Heart right ventricle (tissue), 16 donors: ENCODE measurements around the gene SNAPIN. TPM values are rescaled to one million over a fixed set of nuclear protein-coding genes. Genes with fewer than 3 reads are reported as not detected.

Experiments
- ATAC-seq, 8 donors: fragments of 200-7000 bp; cut with Tn5 transposase; one replicate each; pipeline ENCODE4 v1.9.1; 2020; ENCODE audit warnings: mild to moderate bottlenecking in 8 of 8, moderate library complexity in 8 of 8, moderate number of reproducible peaks in 1 of 8
- DNase-seq, 2 donors: peaks; one replicate each; pipeline ENCODE4 v3.0.0-alpha.2; 2020
- H3K27ac ChIP-seq, 10 donors: fragments of 200-600 bp; sonication (generic) in 2 of 10; one replicate each; pipeline versions ENCODE4 v1.5.0 to v1.8.0; 2020 to 2022; ENCODE audit warnings: mild to moderate bottlenecking in 3 of 10
- H3K27me3 ChIP-seq, 7 donors: fragments of 200-600 bp; one replicate each; pipeline ENCODE4 v1.8.0; 2021 to 2022; ENCODE audit warnings: mild to moderate bottlenecking in 2 of 7
- H3K36me3 ChIP-seq, 9 donors: fragments of 200-600 bp; sonication (generic) in 1 of 9; one replicate each; pipeline versions ENCODE4 v1.5.0 to v1.8.0; 2020 to 2022; ENCODE audit warnings: mild to moderate bottlenecking in 2 of 9
- H3K4me1 ChIP-seq, 9 donors: fragments of 200-600 bp; sonication (generic) in 1 of 9; one replicate each; pipeline versions ENCODE4 v1.5.0 to v1.8.0; 2020 to 2022; ENCODE audit warnings: mild to moderate bottlenecking in 4 of 9
- H3K4me3 ChIP-seq, 10 donors: fragments of 200-600 bp; sonication (generic) in 2 of 10; one replicate each; pipeline versions ENCODE4 v1.5.0 to v1.8.0; 2020 to 2022; ENCODE audit warnings: mild to moderate bottlenecking in 7 of 10, moderate library complexity in 2 of 10
- H3K9me3 ChIP-seq, 11 donors: fragments of 200-600 bp in 10 of 11; sonication (generic) in 2 of 11; one replicate each; pipeline versions ENCODE4 v1.5.0 to v1.8.0; 2013 to 2022; ENCODE audit warnings: mild to moderate bottlenecking in 2 of 11, control low read depth in 1 of 11, moderate library complexity in 1 of 11
- CTCF ChIP-seq, 9 donors: fragments of 200-600 bp; sonication (generic) in 2 of 9; IDR thresholded peaks; one replicate each; pipeline versions ENCODE4 v1.5.0 to v1.8.0; 2021 to 2022; ENCODE audit warnings: antibody characterized with exemption in 9 of 9, mild to moderate bottlenecking in 5 of 9, moderate library complexity in 1 of 9
- WGBS, 2 donors: extraction: QIAGEN DNeasy Blood & Tissue Kit; methylation state at CpG; one replicate each; pipeline ENCODE4 v1.1.7; 2013; ENCODE audit warnings: inconsistent platforms in 1 of 2; 5-methylcytosine and 5-hydroxymethylcytosine counted together
- intact Hi-C, 10 donors: fragments of 100-400 bp; cut with DNase I; formaldehyde crosslinking; loops; one replicate each; pipeline versions ENCODE4 v1.11.1 to v1.14.2; 2022
- polyA plus RNA-seq, 2 donors: library from polyadenylated mRNA; stranded (reverse); fragments of 200-250 nt; gene quantifications; one replicate each; pipeline ENCODE4 v1.2.3, GENCODE V29; 2013
- total RNA-seq, 10 donors: library from RNA; stranded (reverse); fragmentation: NEBNext Ultra II Directional in 3 of 10; extraction: Animal tissue kit (Norgen Biotek cat#: 25700) in 3 of 10; gene quantifications; one replicate each; pipeline versions ENCODE4 v1.2.1 to v1.2.4, GENCODE V29; 2021 to 2023
- donor health status: Arrhythmogenic right ventricular cardiomyopathy.
- donor health status: ischemic (EF 13 %, LVEDD 7.1; RV severe dilation, severe dysfunction).
- donor health status: healthy with polysubstance abuse.
- donor health status: DM: no; HTN: yes; CAD: no.
- donor health status: DM: no; HTN: no; CAD: no.
- donor health status: ischemic (EF 25% LVEDD 6.9; RV normal size, moderate dysfunction).
- donor health status: ischemic (EF 25% LVEDD 5.7; RV mildly dilated, moderate dysfunction).
- donor health status: healthy.
- donor health status: DM: yes; HTN: yes; CAD: no.
- donor health status: Ischemic cardiomyopathy.
- donor health status: ischemic (EF 35%, LVEDD 5.7; RV mildly dilated, moderate dysfunction).
- donor health status: nonischemic (EF 11% LVEDD 7.7; RV severe dilation, severe dysfunction).
- donor health status: DM: yes; HTN: yes; CAD: no.
- donor health status: PGD.
- donor health status: ischemic (EF 29% LVEDD 5.4; RV normal size, mild dysfunction).
- donor health status: nonischemic (EF 23%, LVEDD 6.1; RV moderate dilation, normal function).

SNAPIN gene
- total and polyA plus RNA-seq, 12 donors: 38.6 to 83.3 (median 71.2) TPM

- H3K4me3 ChIP-seq: no peak overlapping the region
- intact Hi-C loops: no loop called here
- ATAC-seq (no peak), DNase-seq (no peak)
- H3K4me1 ChIP-seq: peaks cover 2 to 20% (median 15%) of the 10 kb centered on the region in 9 donors
- no peaks in the 10 kb centered on the region for H3K9me3 ChIP-seq
- no peak overlapping the region for H3K27ac ChIP-seq
- TF ChIP-seq CTCF (IDR thresholded peaks at IDR 0.05): no peak
- H3K27me3 ChIP-seq: no peaks in the 10 kb centered on the region
- WGBS, 2 donors: 83 to 87% methylated on average over 4 of the region's 4 CpGs
- H3K36me3 ChIP-seq: peaks cover 0 to 45% (median 0%) of the 10 kb centered on the region in 9 donors
Measured at GRCh38 chr1:153693466-153693865, 35.0 kb downstream of the SNAPIN start.

GRCh38 chr1:153696741-153697140, 38.2 kb downstream of the SNAPIN start:
- no peak for ATAC-seq
- no peak for TF ChIP-seq CTCF (IDR thresholded peaks at IDR 0.05)
- Histone ChIP-seq H3K4me1 (peaks cover 11 to 36% (median 30%) of the 10 kb centered on the region in 9 donors), H3K27ac (peak overlapping the region in 9 of 10 donors; percentile 82 to 96 (median 89)), H3K4me3 (no peak overlapping the region), H3K36me3 (peaks cover 0 to 17% (median 0%) of the 10 kb centered on the region in 9 donors), H3K27me3 (no peaks in the 10 kb centered on the region), H3K9me3 (no peaks in the 10 kb centered on the region)
- intact Hi-C loops: loop anchor here in 2 of 10 donors (5.0 kb wide), 2 partner anchors 56 to 76 kb away; no protein-coding TSS in a partner anchor
- WGBS, 2 donors: 84 to 90% methylated on average over 8 of the region's 8 CpGs
- no peak for DNase-seq

DNA sequence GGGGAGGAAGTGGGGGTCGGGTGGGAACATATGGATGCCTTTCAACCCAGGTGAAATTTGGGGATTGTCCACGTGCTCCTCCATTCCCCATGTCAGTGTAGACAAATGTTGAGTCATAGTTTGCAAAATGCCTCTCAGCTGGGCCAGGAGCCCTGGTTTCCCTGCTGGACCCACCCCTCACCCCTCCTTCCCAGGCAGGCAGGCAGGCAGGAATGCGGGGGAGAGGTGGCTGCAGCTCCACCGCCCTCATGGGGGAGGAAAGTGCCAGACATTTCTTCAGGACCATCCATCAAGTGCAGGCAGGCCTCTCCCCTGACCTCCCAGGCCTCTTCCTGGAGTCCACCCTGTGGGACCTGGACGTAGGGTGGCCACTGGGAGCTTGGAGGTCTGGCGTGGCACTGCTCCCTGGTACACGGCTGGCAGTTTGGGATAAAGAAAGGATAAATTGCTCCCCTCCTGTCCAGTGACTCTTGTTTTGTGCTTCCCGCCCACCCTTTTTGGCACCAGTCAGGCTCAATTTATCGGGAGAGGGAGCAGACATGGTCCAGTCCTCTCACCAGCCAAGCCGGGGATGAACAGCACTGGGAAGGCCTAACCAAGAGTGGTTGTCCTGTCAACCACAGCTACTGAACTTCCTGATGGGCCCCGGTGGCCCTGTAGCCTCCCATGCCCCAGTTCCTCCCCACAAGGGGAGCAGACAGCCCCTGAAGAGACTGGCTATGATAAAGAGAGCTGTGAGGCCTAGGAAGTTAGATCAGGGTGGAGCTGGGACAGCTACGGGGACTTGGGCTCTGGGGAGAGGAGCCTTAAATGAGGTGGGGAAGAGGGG, 38.9 kb downstream of the SNAPIN start:
- H3K27me3 ChIP-seq: no peaks in the 10 kb centered on the region
- WGBS, 2 donors: 56 to 62% methylated on average over 12 of the region's 12 CpGs
- DNase-seq (peak; percentile 42 to 44), ATAC-seq (peak; percentile 34 to 66 (median 52))
- no peaks in the 10 kb centered on the region for H3K9me3 ChIP-seq
- intact Hi-C loops: loop anchor here in 2 of 10 donors (2.0 to 5.0 kb wide), 3 partner anchors 29 to 75 kb away; no protein-coding TSS in a partner anchor
- no peak for TF ChIP-seq CTCF (IDR thresholded peaks at IDR 0.05)
- H3K36me3 ChIP-seq: peaks cover 0 to 11% (median 0%) of the 10 kb centered on the region in 9 donors
- peaks cover 11 to 36% (median 30%) of the 10 kb centered on the region in 9 donors for H3K4me1 ChIP-seq
- H3K4me3 ChIP-seq: peak overlapping the region in 4 of 10 donors; percentile 14 to 26 (median 19)
- H3K27ac ChIP-seq: peak overlapping the region; percentile 82 to 96 (median 89)

DNA sequence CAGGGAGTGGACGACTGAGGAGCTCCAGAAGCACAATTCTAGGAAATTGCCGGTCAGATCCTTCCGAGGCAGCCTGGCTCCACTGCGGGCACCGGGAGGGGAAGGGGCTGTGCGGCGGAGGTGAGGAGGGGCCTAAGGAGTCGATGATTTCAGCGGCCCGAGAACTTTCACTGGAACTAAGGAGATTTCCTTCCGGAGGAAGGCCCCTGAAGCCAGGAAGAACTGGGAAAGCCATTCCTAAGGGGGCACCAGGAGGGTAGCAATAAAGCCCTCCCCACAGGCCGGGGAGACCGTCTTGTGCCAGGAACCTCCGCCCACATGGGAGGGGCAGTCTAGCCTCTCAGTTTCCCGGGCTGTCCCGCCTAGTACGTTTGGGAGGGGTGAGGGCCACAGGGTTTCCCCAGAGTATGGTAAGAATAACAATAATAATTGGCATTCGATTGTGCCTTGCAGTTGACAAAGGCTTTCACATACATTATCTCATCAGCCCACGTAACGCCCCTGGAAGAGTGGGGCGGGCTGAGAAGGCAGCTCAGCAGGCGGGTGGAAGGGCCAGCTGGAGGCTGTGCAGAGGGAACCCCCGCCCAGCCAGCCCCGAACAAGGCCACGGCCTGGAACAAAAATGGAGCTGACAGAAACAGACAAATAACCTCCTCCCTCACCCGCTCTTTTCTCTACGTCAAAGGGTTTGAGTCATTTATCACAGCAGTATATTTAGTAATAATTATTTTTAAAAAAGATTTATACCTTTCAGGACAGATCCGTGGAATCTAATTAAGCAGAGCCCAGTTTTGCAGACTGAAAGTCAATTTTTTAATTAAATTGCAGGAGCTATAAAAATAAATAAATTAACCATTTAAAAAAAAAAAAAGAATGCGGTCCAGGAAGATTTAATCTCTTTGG, 39.8 kb downstream of the SNAPIN start:
- 32 to 38% methylated on average over 29 of the region's 29 CpGs for WGBS, 2 donors
- peaks cover 11 to 36% (median 30%) of the 10 kb centered on the region in 9 donors for H3K4me1 ChIP-seq
- H3K36me3 ChIP-seq: peaks cover 0 to 3% (median 0%) of the 10 kb centered on the region in 9 donors
- H3K27ac ChIP-seq: peak overlapping the region; percentile 82 to 96 (median 89)
- no peaks in the 10 kb centered on the region for H3K27me3 ChIP-seq
- TF ChIP-seq CTCF (IDR thresholded peaks at IDR 0.05): no peak
- DNase-seq (peak; percentile 77 to 81), ATAC-seq (peak; percentile 87 to 96 (median 90))
- H3K9me3 ChIP-seq: no peaks in the 10 kb centered on the region
- peak overlapping the region in 7 of 10 donors; percentile 1 to 26 (median 19) for H3K4me3 ChIP-seq
- intact Hi-C loops: loop anchor here in 2 of 10 donors (2.0 to 5.0 kb wide), 3 partner anchors 29 to 74 kb away; no protein-coding TSS in a partner anchor
